Measurements from ENCODE around the gene PBRM1.

DNA sequence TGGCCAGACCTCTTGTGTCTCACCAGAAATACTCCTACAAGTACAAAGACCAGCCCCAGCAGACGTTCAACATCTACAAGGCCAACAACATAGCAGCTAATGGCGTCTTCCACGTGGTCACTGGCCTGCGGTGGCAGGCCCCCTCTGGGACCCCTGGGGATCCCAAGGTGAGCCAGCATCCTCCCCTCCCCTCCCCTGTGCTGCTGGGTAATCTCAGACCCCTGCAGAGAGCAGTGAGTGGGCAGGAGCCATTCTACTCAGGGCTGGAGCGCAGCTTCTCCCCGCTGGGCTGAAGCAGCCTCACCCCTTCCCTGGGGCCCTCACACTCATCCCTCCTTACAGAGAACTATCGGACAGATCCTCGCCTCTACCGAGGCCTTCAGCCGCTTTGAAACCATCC lies 180.7 kb downstream of the PBRM1 start:
- TF ChIP-seq, protein P1, sequence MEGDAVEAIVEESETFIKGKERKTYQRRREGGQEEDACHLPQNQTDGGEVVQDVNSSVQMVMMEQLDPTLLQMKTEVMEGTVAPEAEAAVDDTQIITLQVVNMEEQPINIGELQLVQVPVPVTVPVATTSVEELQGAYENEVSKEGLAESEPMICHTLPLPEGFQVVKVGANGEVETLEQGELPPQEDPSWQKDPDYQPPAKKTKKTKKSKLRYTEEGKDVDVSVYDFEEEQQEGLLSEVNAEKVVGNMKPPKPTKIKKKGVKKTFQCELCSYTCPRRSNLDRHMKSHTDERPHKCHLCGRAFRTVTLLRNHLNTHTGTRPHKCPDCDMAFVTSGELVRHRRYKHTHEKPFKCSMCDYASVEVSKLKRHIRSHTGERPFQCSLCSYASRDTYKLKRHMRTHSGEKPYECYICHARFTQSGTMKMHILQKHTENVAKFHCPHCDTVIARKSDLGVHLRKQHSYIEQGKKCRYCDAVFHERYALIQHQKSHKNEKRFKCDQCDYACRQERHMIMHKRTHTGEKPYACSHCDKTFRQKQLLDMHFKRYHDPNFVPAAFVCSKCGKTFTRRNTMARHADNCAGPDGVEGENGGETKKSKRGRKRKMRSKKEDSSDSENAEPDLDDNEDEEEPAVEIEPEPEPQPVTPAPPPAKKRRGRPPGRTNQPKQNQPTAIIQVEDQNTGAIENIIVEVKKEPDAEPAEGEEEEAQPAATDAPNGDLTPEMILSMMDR (IDR thresholded peaks at IDR 0.05), result no peak
- no peak for TF ChIP-seq POLR2A (IDR thresholded peaks at IDR 0.05)
